ENCODE data around the gene CHCHD6. TPM values are rescaled to one million over a fixed set of nuclear protein-coding genes. Genes with fewer than 3 reads are reported as not detected.

Gene CHCHD6
- total and polyA plus RNA-seq, 4 donors, result 12.1 to 22.6 (median 17.5) TPM

DNA sequence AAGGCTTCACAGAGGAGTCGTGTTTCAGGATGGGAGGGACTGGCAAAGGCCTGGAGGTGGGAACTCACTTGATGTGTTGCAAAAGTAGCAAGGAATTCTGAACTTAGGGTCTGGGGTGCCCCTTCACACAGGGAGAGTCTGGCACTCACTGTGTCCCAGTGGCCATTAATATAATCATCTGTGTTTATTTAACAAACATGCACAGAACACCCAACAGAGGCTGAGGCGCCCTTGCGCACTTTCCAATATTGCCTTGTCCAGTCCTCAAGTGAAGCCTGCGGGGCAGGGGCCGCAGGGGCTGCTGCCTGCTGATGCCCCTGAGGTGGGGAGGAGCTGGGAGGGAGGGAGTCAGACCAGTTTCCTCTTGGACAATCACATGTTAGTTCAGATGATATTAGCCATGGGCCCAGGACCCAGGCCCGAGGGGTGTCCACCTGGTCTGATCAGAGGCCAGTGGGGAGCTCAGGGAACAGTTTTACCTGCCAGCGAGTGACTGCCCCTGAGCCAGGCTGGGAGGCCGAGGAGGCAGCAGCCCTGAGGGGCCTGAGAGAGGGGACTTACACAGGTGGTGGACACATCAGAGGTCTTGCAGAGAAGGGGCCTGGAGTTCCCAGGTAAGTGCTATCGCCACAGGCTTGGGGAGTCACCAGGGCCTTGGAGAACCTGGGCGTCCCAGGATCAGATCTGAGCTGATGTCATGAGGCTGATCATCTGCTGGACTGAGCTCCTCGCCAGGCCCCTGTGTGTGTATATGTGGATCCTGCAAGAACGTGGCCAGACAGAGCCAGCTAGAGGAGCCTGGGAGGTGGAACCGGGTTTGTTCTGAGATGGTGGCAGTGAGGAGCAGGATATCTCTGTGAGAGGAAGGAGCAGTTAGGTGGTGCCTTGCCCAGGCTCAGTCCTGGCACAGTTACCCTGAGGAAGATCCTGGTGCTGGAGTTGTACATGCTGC is 35.3 kb upstream of the CHCHD6 start:
- ATAC-seq (ENCODE audit: insufficient read depth, low FRiP score) (no peak), DNase-seq (no peak)
- H3K9ac ChIP-seq (ENCODE audit: insufficient read depth in 1 of 2, low read length in 2 of 2), result no peak overlapping the region
- TF ChIP-seq, protein P1, sequence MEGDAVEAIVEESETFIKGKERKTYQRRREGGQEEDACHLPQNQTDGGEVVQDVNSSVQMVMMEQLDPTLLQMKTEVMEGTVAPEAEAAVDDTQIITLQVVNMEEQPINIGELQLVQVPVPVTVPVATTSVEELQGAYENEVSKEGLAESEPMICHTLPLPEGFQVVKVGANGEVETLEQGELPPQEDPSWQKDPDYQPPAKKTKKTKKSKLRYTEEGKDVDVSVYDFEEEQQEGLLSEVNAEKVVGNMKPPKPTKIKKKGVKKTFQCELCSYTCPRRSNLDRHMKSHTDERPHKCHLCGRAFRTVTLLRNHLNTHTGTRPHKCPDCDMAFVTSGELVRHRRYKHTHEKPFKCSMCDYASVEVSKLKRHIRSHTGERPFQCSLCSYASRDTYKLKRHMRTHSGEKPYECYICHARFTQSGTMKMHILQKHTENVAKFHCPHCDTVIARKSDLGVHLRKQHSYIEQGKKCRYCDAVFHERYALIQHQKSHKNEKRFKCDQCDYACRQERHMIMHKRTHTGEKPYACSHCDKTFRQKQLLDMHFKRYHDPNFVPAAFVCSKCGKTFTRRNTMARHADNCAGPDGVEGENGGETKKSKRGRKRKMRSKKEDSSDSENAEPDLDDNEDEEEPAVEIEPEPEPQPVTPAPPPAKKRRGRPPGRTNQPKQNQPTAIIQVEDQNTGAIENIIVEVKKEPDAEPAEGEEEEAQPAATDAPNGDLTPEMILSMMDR (IDR thresholded peaks at IDR 0.05; ENCODE audit: control extremely low read depth, extremely low read depth), result no peak
- H3K27ac ChIP-seq (ENCODE audit: low read depth in 1 of 2, low read length in 1 of 2), result no peak overlapping the region
- H3K27me3 ChIP-seq (ENCODE audit: control insufficient read depth in 3 of 3, insufficient read depth in 3 of 3, low read length in 2 of 3), result no peaks in the 10 kb centered on the region
- H3K9me3 ChIP-seq (ENCODE audit: control insufficient read depth in 4 of 4, insufficient read depth in 3 of 4, low read length in 3 of 4), result no peaks in the 10 kb centered on the region
- no peaks in the 10 kb centered on the region for H3K4me1 ChIP-seq (ENCODE audit: control insufficient read depth in 5 of 5, insufficient read depth in 5 of 5, low read length in 5 of 5)
- H3K4me3 ChIP-seq, result no peak overlapping the region
- 88 to 95% methylated on average over 13 of the region's 13 CpGs for WGBS, 2 donors
- no peaks in the 10 kb centered on the region for H3K36me3 ChIP-seq (ENCODE audit: control insufficient read depth in 4 of 4, insufficient read depth in 4 of 4, low read length in 4 of 4)

DNA sequence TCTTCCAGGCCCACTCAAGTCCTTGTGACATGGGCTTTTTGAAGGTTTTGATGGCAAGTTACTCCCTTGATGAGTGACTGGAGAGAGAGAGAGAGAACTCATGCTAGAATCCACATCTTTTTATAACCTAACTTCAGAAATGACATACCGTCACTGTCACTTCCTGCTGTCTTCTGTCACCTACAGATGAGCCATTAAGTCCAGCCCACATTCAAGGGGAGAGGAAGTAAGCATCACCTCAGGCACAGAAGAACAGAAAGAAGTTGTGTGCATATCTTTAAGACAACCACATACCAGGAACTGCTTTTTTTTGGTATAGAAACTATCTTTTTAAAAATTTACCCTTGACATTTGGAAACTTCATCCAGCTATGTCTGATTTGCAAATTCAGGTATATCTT is 32.5 kb upstream of the CHCHD6 start:
- TF ChIP-seq, protein P1 (IDR thresholded peaks at IDR 0.05; ENCODE audit: control extremely low read depth, extremely low read depth), result no peak
- no peak for ATAC-seq (ENCODE audit: insufficient read depth, low FRiP score)
- no peak overlapping the region for H3K4me3 ChIP-seq
- no peak overlapping the region for H3K27ac ChIP-seq (ENCODE audit: low read depth in 1 of 2, low read length in 1 of 2)
- 39 to 43% methylated on average over 1 of the region's 1 CpG for WGBS, 2 donors
- peaks cover 0 to 2% (median 0%) of the 10 kb centered on the region in 3 donors for H3K27me3 ChIP-seq (ENCODE audit: control insufficient read depth in 3 of 3, insufficient read depth in 3 of 3, low read length in 2 of 3)
- H3K9me3 ChIP-seq (ENCODE audit: control insufficient read depth in 4 of 4, insufficient read depth in 3 of 4, low read length in 3 of 4), result no peaks in the 10 kb centered on the region
- H3K9ac ChIP-seq (ENCODE audit: insufficient read depth in 1 of 2, low read length in 2 of 2), result no peak overlapping the region
- no peaks in the 10 kb centered on the region for H3K4me1 ChIP-seq (ENCODE audit: control insufficient read depth in 5 of 5, insufficient read depth in 5 of 5, low read length in 5 of 5)
- no peak for DNase-seq
- no peaks in the 10 kb centered on the region for H3K36me3 ChIP-seq (ENCODE audit: control insufficient read depth in 4 of 4, insufficient read depth in 4 of 4, low read length in 4 of 4)

DNA sequence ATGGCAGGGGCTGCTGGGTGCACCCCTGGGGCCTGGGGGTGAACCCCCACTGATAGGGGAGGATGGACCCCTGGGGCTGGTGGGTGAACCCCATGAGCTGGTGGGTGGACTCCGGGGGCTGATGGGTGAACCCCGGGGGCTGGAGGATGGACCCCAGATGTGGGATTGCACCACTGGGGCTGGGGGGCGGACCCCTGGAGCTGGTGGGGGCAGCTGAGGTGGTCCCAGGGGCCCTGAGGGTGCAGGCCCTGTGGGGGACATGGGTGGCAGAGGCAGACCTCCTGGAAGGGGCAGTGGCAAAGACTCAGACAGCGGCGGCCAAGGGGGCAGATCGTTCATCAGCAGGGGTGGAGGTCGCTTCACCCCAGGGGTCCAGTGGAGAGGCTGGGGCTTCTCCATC is 31.7 kb upstream of the CHCHD6 start:
- Histone ChIP-seq H3K27me3 (ENCODE audit: control insufficient read depth in 3 of 3, insufficient read depth in 3 of 3, low read length in 2 of 3) (peaks cover 0 to 6% (median 0%) of the 10 kb centered on the region in 3 donors), H3K27ac (ENCODE audit: low read depth in 1 of 2, low read length in 1 of 2) (no peak overlapping the region), H3K4me1 (ENCODE audit: control insufficient read depth in 5 of 5, insufficient read depth in 5 of 5, low read length in 5 of 5) (no peaks in the 10 kb centered on the region), H3K36me3 (ENCODE audit: control insufficient read depth in 4 of 4, insufficient read depth in 4 of 4, low read length in 4 of 4) (no peaks in the 10 kb centered on the region), H3K9me3 (ENCODE audit: control insufficient read depth in 4 of 4, insufficient read depth in 3 of 4, low read length in 3 of 4) (no peaks in the 10 kb centered on the region), H3K9ac (ENCODE audit: insufficient read depth in 1 of 2, low read length in 2 of 2) (no peak overlapping the region), H3K4me3 (no peak overlapping the region)
- TF ChIP-seq, protein P1 (IDR thresholded peaks at IDR 0.05; ENCODE audit: control extremely low read depth, extremely low read depth), result no peak
- WGBS, 2 donors, result 80 to 90% methylated on average over 7 of the region's 7 CpGs
- ATAC-seq (ENCODE audit: insufficient read depth, low FRiP score), result no peak
- DNase-seq, result no peak
